ENCODE results near the gene GSG1L.
"Not testable (repeated sequence)": the region's sequence is repeated elsewhere in the genome, so short reads cannot be mapped to it uniquely, and the experiment has no call there.

Gene GSG1L

DNA sequence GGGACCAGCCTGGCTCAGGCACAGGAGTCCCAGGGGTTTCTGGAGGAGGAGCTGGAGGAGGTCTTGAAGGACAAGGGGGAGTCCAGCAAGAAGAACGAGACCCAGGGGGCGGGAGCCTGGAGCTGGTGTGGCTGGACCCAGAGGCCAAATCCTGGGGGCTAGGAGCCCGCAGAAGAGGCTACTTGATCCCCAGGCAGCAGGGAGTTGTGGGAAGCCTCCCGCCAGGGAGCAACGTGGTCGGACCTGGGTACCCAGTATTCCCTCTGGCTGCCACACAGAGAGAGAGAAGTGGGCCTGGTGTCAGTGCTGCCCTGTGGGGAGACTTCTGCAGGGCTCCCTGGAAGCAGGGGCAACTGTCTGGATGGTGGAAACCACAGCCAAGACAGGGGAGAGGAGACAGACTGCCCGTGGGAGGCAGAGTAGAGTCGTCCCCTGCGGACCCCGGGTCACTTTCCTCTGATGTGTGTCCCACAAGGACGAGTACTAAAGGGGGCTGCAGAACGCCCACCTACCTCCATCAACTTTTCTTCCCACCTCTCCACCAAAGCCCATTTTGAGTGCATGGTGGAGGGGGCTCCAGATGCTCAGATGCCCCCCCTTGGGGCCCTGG, 160.4 kb downstream of the GSG1L start:
- no peak overlapping the region for H3K27ac Mint-ChIP-seq
- no peak overlapping the region for H3K4me3 Mint-ChIP-seq
- peaks cover 8% of the 10 kb centered on the region for H3K27me3 Mint-ChIP-seq
- no peaks in the 10 kb centered on the region for H3K36me3 Mint-ChIP-seq
- no peaks in the 10 kb centered on the region for H3K4me1 Mint-ChIP-seq
- no peaks in the 10 kb centered on the region for H3K9me3 Mint-ChIP-seq

DNA sequence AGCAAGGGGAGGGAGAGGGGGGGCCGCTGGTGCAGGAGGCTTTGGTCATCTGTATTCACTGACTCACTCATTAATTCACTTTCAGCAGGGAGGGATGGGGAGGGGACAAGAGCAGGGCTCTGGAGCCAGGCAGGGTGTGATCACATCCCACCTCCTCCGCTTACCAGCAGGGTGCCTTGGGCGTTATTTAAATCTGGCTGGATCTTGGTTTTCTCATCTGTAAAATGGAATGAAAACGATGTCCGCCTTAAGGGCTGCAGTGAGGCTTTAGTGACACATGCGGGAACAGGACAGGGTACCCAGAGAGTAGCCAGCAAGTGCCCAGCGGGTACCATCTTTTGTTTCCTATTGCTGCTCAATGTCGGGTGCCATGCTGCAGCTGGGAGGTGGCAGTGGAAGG, 161.0 kb downstream of the GSG1L start:
- H3K27me3 Mint-ChIP-seq = peaks cover 8% of the 10 kb centered on the region
- no peak overlapping the region for H3K27ac Mint-ChIP-seq
- no peaks in the 10 kb centered on the region for H3K4me1 Mint-ChIP-seq
- no peak overlapping the region for H3K4me3 Mint-ChIP-seq
- H3K36me3 Mint-ChIP-seq = no peaks in the 10 kb centered on the region
- H3K9me3 Mint-ChIP-seq = no peaks in the 10 kb centered on the region

- Mint-ChIP-seq H3K9me3 (no peaks in the 10 kb centered on the region), H3K4me3 (no peak overlapping the region), H3K27me3 (peaks cover 8% of the 10 kb centered on the region), H3K4me1 (no peaks in the 10 kb centered on the region), H3K36me3 (no peaks in the 10 kb centered on the region), H3K27ac (no peak overlapping the region)
Measured at GRCh38 chr16:27901956-27902355, 161.6 kb downstream of the GSG1L start.

GRCh38 chr16:27899736-27900135, 163.8 kb downstream of the GSG1L start:
- Mint-ChIP-seq H3K27ac (no peak overlapping the region), H3K9me3 (no peaks in the 10 kb centered on the region), H3K36me3 (no peaks in the 10 kb centered on the region), H3K4me3 (no peak overlapping the region), H3K4me1 (no peaks in the 10 kb centered on the region), H3K27me3 (peaks cover 10% of the 10 kb centered on the region)

- Mint-ChIP-seq H3K9me3 (no peaks in the 10 kb centered on the region), H3K36me3 (no peaks in the 10 kb centered on the region), H3K4me1 (no peaks in the 10 kb centered on the region), H3K27me3 (peaks cover 13% of the 10 kb centered on the region), H3K27ac (no peak overlapping the region), H3K4me3 (no peak overlapping the region)
Measured at GRCh38 chr16:27894386-27894785, 169.1 kb downstream of the GSG1L start.

- H3K4me3 Mint-ChIP-seq = no peak overlapping the region
- no peaks in the 10 kb centered on the region for H3K36me3 Mint-ChIP-seq
- no peak overlapping the region for H3K27ac Mint-ChIP-seq
- H3K27me3 Mint-ChIP-seq = peaks cover 13% of the 10 kb centered on the region
- no peaks in the 10 kb centered on the region for H3K4me1 Mint-ChIP-seq
- H3K9me3 Mint-ChIP-seq = no peaks in the 10 kb centered on the region
Measured at GRCh38 chr16:27892879-27893278, 170.6 kb downstream of the GSG1L start.

DNA sequence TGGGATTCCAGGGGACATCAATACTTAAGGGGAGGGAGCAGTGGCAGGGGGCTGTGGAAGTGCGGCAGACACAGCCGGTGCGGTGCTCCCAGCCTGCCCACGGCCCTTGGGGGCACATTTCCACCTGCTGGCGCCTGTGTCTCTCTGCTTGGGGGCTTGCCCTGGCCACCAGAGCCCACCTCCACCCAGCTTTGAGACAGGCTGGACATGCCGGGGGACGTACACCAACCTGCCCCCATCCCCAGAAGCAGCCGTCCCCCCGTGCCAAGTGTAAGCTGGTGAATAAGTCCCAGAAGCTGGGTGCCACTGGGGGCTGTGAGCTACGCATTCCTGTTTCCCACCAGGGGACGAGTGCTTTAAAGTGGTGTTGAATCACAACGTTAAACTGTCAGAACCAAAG, 172.6 kb downstream of the GSG1L start:
- Mint-ChIP-seq H3K4me3 (no peak overlapping the region), H3K27ac (no peak overlapping the region), H3K4me1 (no peaks in the 10 kb centered on the region), H3K36me3 (no peaks in the 10 kb centered on the region), H3K9me3 (no peaks in the 10 kb centered on the region), H3K27me3 (peaks cover 22% of the 10 kb centered on the region)

DNA sequence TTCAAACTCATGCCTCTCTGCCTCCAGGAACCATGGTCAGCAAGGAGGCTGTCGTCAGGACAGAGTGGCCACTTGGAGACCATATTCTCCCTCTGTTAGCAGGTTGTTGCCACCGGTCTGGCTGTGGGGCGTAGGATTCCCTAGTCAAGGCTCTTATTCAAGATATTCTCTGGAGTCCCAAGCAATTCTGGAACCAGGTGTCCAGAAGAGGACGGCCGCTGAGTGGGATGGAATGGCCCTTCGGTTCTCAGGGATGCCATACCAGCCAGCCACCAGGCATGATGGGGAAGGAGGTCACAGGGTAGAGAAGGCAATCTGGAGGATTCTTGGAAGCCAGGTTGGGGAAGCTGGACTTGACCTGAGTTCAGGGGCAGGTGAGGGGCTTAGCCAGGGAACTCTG, 173.5 kb downstream of the GSG1L start:
- peaks cover 23% of the 10 kb centered on the region for H3K27me3 Mint-ChIP-seq

DNA sequence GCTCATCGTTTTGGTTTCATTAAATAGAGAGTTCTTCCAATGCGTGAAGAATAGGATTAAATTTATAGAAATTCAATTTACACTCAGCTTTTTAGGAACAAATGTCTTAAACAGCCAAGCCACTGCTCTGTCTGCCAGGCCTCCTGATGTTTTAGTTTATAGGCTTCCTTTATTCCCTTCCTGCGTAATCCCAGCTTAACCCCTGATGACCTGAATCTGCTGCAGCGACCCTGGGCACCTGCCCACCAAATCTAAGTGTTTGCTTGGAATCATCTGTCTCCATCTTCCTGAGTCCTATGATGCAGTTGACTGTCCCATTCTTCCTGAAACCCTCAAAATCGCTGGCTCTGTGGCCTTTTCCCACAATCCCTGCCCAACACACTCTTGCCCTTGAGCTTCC, 179.9 kb downstream of the GSG1L start:
- peaks cover 13% of the 10 kb centered on the region for H3K27me3 Mint-ChIP-seq
- H3K4me3 Mint-ChIP-seq = no peak overlapping the region
- H3K27ac Mint-ChIP-seq = no peak overlapping the region
- H3K4me1 Mint-ChIP-seq = no peaks in the 10 kb centered on the region
- H3K36me3 Mint-ChIP-seq = no peaks in the 10 kb centered on the region
- no peaks in the 10 kb centered on the region for H3K9me3 Mint-ChIP-seq

More for the DNA sequence above, 173.5 kb downstream of the GSG1L start:
- no peaks in the 10 kb centered on the region for H3K9me3 Mint-ChIP-seq
- H3K4me3 Mint-ChIP-seq = no peak overlapping the region
- no peak overlapping the region for H3K27ac Mint-ChIP-seq
- no peaks in the 10 kb centered on the region for H3K36me3 Mint-ChIP-seq
- H3K4me1 Mint-ChIP-seq = no peaks in the 10 kb centered on the region

GRCh38 chr16:27880287-27880686, 183.2 kb downstream of the GSG1L start:
- H3K27me3 Mint-ChIP-seq = peaks cover 1% of the 10 kb centered on the region
- no peak overlapping the region for H3K27ac Mint-ChIP-seq
- no peaks in the 10 kb centered on the region for H3K9me3 Mint-ChIP-seq
- no peaks in the 10 kb centered on the region for H3K4me1 Mint-ChIP-seq
- peaks cover under 1% of the 10 kb centered on the region for H3K36me3 Mint-ChIP-seq
- H3K4me3 Mint-ChIP-seq = no peak overlapping the region

- peaks cover 4% of the 10 kb centered on the region for H3K9me3 Mint-ChIP-seq
- no peaks in the 10 kb centered on the region for H3K4me1 Mint-ChIP-seq
- no peak overlapping the region for H3K4me3 Mint-ChIP-seq
- peaks cover 2% of the 10 kb centered on the region for H3K36me3 Mint-ChIP-seq
- H3K27ac Mint-ChIP-seq = no peak overlapping the region
- H3K27me3 Mint-ChIP-seq = peaks cover 1% of the 10 kb centered on the region
Measured at GRCh38 chr16:27879601-27880247, 183.8 kb downstream of the GSG1L start.

DNA sequence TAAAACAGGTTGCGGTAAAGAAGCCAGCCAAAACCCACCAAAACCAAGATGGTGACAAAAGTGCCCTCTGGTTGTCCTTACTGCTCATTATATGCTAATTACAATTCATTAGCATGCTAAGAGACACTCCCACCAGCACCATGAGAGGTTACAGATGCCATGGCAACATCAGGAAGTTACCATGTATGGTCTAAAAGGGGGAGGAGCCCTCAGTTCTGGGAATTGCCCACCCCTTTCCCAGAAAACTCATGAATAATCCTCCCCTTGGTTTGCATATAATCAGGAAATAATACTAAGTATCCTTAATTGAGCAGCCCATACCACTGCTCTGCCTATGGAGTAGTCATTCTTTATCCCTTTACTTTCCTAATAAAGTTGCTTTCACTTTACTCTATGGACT, 190.9 kb downstream of the GSG1L start:
- H3K9me3 Mint-ChIP-seq, H3K27ac Mint-ChIP-seq, H3K27me3 Mint-ChIP-seq, H3K36me3 Mint-ChIP-seq, H3K4me3 Mint-ChIP-seq, H3K4me1 Mint-ChIP-seq: not testable (repeated sequence)

DNA sequence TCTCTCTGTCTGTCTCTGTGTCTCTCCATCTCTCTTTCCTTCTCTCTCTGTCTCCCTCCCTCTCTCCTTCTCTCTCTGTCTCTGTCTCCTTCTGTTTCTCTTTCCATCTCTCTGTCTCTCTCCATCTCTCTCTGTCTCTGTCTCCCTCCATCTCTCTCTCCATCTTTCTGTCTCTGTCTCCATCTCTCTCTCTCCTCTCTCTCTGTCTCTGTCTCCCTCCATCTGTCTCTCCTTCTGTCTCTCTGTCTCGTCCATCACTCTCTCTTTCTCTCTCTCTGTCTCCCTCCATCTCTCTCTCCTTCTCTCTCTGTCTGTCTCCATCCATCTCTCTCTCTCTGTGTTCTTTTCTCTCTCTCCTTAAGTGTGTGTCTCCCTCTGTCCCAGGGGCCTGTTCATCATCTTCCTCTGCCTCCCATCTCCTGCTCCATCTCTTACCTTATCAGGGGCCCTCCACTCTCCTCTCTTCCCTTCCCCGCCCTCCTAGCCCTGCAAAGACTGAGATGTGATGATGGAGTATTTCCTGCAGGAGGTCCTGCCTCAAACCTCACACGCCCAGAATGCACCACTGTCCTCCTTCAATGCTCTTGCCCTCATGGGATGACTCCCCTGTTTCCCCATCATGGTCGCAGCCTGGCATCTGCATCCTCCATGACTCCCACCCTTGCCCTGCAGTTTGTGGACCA, 193.3 kb downstream of the GSG1L start:
- H3K4me3 Mint-ChIP-seq = no peak overlapping the region
- peaks cover 3% of the 10 kb centered on the region for H3K27me3 Mint-ChIP-seq
- peaks cover 7% of the 10 kb centered on the region for H3K4me1 Mint-ChIP-seq
- H3K9me3 Mint-ChIP-seq = peaks cover 11% of the 10 kb centered on the region
- no peak overlapping the region for H3K27ac Mint-ChIP-seq
- peaks cover 6% of the 10 kb centered on the region for H3K36me3 Mint-ChIP-seq

DNA sequence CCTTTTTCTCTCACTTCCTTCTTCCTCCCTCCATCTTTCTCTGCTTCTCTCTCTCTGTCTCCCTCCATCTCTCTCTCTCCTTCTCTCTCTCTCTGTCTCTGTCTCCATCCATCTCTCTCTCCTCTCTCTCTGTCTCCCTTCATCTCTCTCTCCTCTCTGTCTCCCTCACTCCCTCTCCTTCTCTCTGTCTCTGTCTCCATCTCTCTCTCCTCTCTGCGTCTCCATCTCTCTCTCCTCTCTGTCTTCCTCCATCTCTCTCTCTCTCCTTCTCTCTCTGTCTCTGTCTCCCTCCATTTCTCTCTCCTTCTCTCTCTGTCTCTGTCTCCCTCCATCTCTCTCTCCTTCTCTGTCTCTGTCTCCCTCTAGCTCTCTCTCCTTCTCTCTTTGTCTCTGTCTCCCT, 194.1 kb downstream of the GSG1L start:
- peaks cover 5% of the 10 kb centered on the region for H3K9me3 Mint-ChIP-seq

GRCh38 chr16:27868180-27868579, 195.3 kb downstream of the GSG1L start:
- H3K4me1 Mint-ChIP-seq = peaks cover 7% of the 10 kb centered on the region
- no peak overlapping the region for H3K27ac Mint-ChIP-seq
- peaks cover 2% of the 10 kb centered on the region for H3K27me3 Mint-ChIP-seq
- H3K4me3 Mint-ChIP-seq = no peak overlapping the region
- H3K36me3 Mint-ChIP-seq = peaks cover 1% of the 10 kb centered on the region
- peaks cover 15% of the 10 kb centered on the region for H3K9me3 Mint-ChIP-seq

More for the DNA sequence above, 194.1 kb downstream of the GSG1L start:
- Mint-ChIP-seq H3K27me3 (peaks cover 3% of the 10 kb centered on the region), H3K4me1 (peaks cover 7% of the 10 kb centered on the region), H3K27ac (no peak overlapping the region), H3K4me3 (no peak overlapping the region), H3K36me3 (peaks cover 3% of the 10 kb centered on the region)
